Left kidney (tissue), 2 donors: ENCODE results near the gene FOXP1. TPM values are rescaled to one million over a fixed set of nuclear protein-coding genes. Genes with fewer than 3 reads are reported as not detected.
A peak's percentile ranks its signal among the peaks of the same experiment; 100 is the strongest.

Experiments used
- DNase-seq: peaks from one replicate; pipeline ENCODE4 v3.0.0-alpha.2; 2013
- polyA plus RNA-seq: library from polyadenylated mRNA; unstranded; fragments of 120-200 nt; gene quantifications from one replicate; pipeline ENCODE4 v1.2.1, GENCODE V29; 2013; ENCODE audit not compliant: insufficient read length

The FOXP1 gene
- polyA plus RNA-seq, 1 donor = 46.7 TPM

GRCh38 chr3:71372241-71372768 is 211.2 kb downstream of the FOXP1 start:
- DNase-seq = no peak

- DNase-seq = no peak
These were observed 212.2 kb downstream of the FOXP1 start for GRCh38 chr3:71371282-71371681.

GRCh38 chr3:71370467-71370866 is 213.1 kb downstream of the FOXP1 start:
- no peak for DNase-seq

GRCh38 chr3:71369701-71370391 is 213.7 kb downstream of the FOXP1 start:
- no peak for DNase-seq

- DNase-seq = no peak
These were observed 216.4 kb downstream of the FOXP1 start for GRCh38 chr3:71366988-71367604.

GRCh38 chr3:71361334-71361890 is 222.1 kb downstream of the FOXP1 start:
- peak; percentile 41 for DNase-seq

- DNase-seq = no peak
These were observed 222.8 kb downstream of the FOXP1 start for GRCh38 chr3:71360764-71361163.

GRCh38 chr3:71360180-71360579 is 223.3 kb downstream of the FOXP1 start:
- no peak for DNase-seq

- DNase-seq = no peak
These were observed 225.3 kb downstream of the FOXP1 start for GRCh38 chr3:71358243-71358642.

- DNase-seq = no peak
These were observed 227.3 kb downstream of the FOXP1 start for GRCh38 chr3:71356265-71356664.

GRCh38 chr3:71355862-71356261 is 227.7 kb downstream of the FOXP1 start:
- no peak for DNase-seq

GRCh38 chr3:71355037-71355436 is 228.5 kb downstream of the FOXP1 start:
- DNase-seq = no peak

GRCh38 chr3:71351403-71352149 is 232.0 kb downstream of the FOXP1 start:
- DNase-seq = no peak

GRCh38 chr3:71350998-71351397 is 232.5 kb downstream of the FOXP1 start:
- DNase-seq = no peak

- no peak for DNase-seq
These were observed 234.7 kb downstream of the FOXP1 start for GRCh38 chr3:71348831-71349230.

- no peak for DNase-seq
These were observed 235.4 kb downstream of the FOXP1 start for GRCh38 chr3:71348001-71348632.

GRCh38 chr3:71346061-71346460 is 237.5 kb downstream of the FOXP1 start:
- DNase-seq = no peak

GRCh38 chr3:71345429-71346040 is 238.0 kb downstream of the FOXP1 start:
- DNase-seq = no peak

GRCh38 chr3:71341721-71342120 is 241.8 kb downstream of the FOXP1 start:
- no peak for DNase-seq

- DNase-seq = no peak
These were observed 244.5 kb downstream of the FOXP1 start for GRCh38 chr3:71339049-71339448.

- no peak for DNase-seq
These were observed 250.7 kb downstream of the FOXP1 start for GRCh38 chr3:71332813-71333212.

- no peak for DNase-seq
These were observed 252.6 kb downstream of the FOXP1 start for GRCh38 chr3:71330909-71331308.
